Thoracic aorta (tissue), 2 donors: Measurements from ENCODE around the gene B4GALT2. TPM values are rescaled to one million over a fixed set of nuclear protein-coding genes. Genes with fewer than 3 reads are reported as not detected.

Experiments used
- ATAC-seq: fragments of 150-250 bp; one replicate; pipeline ENCODE4 v1.8.0; 2017; ENCODE audit warnings: low read depth; ENCODE audit not compliant: insufficient number of reproducible peaks, low FRiP score
- DNase-seq: peaks from one replicate; pipeline ENCODE4 v3.0.0-alpha.2; 2020; ENCODE audit warnings: low spot score
- H3K27ac ChIP-seq, 2 donors: fragments of 200-600 bp; sonication (generic); 1 replicate in 1 of 2; 2 replicates in 1 of 2; pipeline ENCODE4 v1.5.1; 2016; ENCODE audit warnings: mild to moderate bottlenecking in 2 of 2, moderate library complexity in 2 of 2
- H3K27me3 ChIP-seq: fragments of 200-600 bp; sonication (generic); replicated peaks from 2 replicates; pipeline ENCODE4 v1.6.0; 2016; ENCODE audit warnings: mild to moderate bottlenecking; ENCODE audit not compliant: insufficient read depth
- H3K36me3 ChIP-seq: fragments of 200-600 bp; sonication (generic); one replicate; pipeline ENCODE4 v1.5.1; 2016
- H3K4me1 ChIP-seq, 2 donors: fragments of 200-600 bp; sonication (generic); 1 replicate in 1 of 2; 2 replicates in 1 of 2; pipeline versions ENCODE4 v1.5.1 to v1.6.0; 2016; ENCODE audit warnings: low read depth in 2 of 2, mild to moderate bottlenecking in 1 of 2; ENCODE audit not compliant: control insufficient read depth in 1 of 2
- H3K4me3 ChIP-seq: fragments of 200-600 bp; sonication (generic); 2 replicates; pipeline ENCODE4 v1.5.1; 2016; ENCODE audit warnings: mild to moderate bottlenecking
- H3K9me3 ChIP-seq: fragments of 200-600 bp; sonication (generic); 2 replicates; pipeline ENCODE4 v1.5.1; 2016
- CTCF ChIP-seq: fragments of 200-600 bp; sonication (generic); IDR thresholded peaks from one replicate; pipeline ENCODE4 v1.5.1; 2019; ENCODE audit warnings: antibody characterized with exemption
- total RNA-seq, 2 donors: library from RNA; depleted of rRNA; stranded (reverse); fragments of >200 nt; gene quantifications; one replicate each; pipeline versions ENCODE4 v1.1.0 to v1.2.3, GENCODE V29; 2016

Gene B4GALT2
- total RNA-seq, 2 donors from 2014 or later, result 34.8 to 51.6 TPM

GRCh38 chr1:43935711-43936427, 43.1 kb upstream of the B4GALT2 start:
- H3K4me1 ChIP-seq, result peaks cover 15 to 20% of the 10 kb centered on the region in 2 donors
- peak overlapping the region; percentile 69 for H3K4me3 ChIP-seq
- H3K27me3 ChIP-seq, result no peaks in the 10 kb centered on the region
- DNase-seq (no peak), ATAC-seq (no peak)
- no peaks in the 10 kb centered on the region for H3K9me3 ChIP-seq
- no peak for TF ChIP-seq CTCF
- no peak overlapping the region for H3K27ac ChIP-seq
- H3K36me3 ChIP-seq, result no peaks in the 10 kb centered on the region

GRCh38 chr1:43936431-43937151, 42.4 kb upstream of the B4GALT2 start:
- TF ChIP-seq CTCF, result no peak
- Histone ChIP-seq H3K4me3 (peak overlapping the region; percentile 55), H3K9me3 (no peaks in the 10 kb centered on the region), H3K36me3 (no peaks in the 10 kb centered on the region), H3K27ac (no peak overlapping the region), H3K4me1 (peaks cover 15 to 20% of the 10 kb centered on the region in 2 donors), H3K27me3 (no peaks in the 10 kb centered on the region)
- ATAC-seq (no peak), DNase-seq (no peak)

DNA sequence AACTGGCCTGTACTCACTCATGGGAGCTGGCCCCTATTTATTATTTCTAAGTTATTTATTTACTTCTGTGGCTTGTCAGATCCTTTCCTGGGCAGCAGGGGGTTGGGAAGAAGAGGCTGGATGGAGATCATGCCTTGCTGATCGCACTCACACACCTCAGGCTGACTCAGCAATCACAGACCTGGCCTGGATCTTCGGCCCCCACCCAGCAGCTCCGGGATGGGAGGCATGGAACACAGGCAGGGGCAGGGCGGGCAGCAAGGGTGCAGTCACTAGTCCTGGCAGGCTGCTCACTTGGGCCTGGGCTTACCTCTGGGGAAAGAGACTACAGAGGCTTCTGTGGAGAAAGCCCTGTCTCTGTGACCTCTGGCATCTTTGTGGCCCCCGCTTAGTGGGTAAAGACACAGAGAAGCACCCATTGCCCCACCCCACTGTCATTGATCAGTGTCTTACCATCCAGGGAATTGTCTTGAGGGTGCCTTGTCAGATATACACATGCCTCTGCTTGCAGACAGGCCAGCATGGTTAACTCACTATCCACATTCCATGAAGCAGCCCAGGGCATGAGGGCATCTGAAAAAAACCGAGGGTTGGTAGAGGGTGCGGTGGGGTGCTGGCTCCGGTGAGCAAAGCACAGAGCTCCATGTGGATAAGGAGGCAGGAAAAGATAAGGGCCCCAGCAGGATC, 41.7 kb upstream of the B4GALT2 start:
- no peaks in the 10 kb centered on the region for H3K9me3 ChIP-seq
- H3K27ac ChIP-seq, result no peak overlapping the region
- H3K27me3 ChIP-seq, result no peaks in the 10 kb centered on the region
- TF ChIP-seq CTCF, result no peak
- DNase-seq (no peak), ATAC-seq (no peak)
- peaks cover 15 to 20% of the 10 kb centered on the region in 2 donors for H3K4me1 ChIP-seq
- no peaks in the 10 kb centered on the region for H3K36me3 ChIP-seq
- no peak overlapping the region for H3K4me3 ChIP-seq

- no peaks in the 10 kb centered on the region for H3K36me3 ChIP-seq
- H3K9me3 ChIP-seq, result no peaks in the 10 kb centered on the region
- no peak for TF ChIP-seq CTCF
- DNase-seq, result no peak
- ATAC-seq, result no peak
- H3K4me1 ChIP-seq, result peaks cover 9 to 13% of the 10 kb centered on the region in 2 donors
- no peak overlapping the region for H3K27ac ChIP-seq
- no peaks in the 10 kb centered on the region for H3K27me3 ChIP-seq
- H3K4me3 ChIP-seq, result no peak overlapping the region
These were observed 40.6 kb upstream of the B4GALT2 start for GRCh38 chr1:43938383-43938782.
